ENCODE results near the gene RPL41. TPM values are rescaled to one million over a fixed set of nuclear protein-coding genes. Genes with fewer than 3 reads are reported as not detected.

Gene RPL41
- total RNA-seq, 1 donor from 2014 or later: 2,287 TPM

Other genes with a start within 250 kb of the RPL41 start
- 30.5 TPM for gene PYM1, start 188.7 kb upstream of the RPL41 start, total RNA-seq
- gene DGKA, start 185.5 kb upstream of the RPL41 start, total RNA-seq: 32.4 TPM
- 0.64 TPM for gene PMEL, start 150.6 kb upstream of the RPL41 start, total RNA-seq
- gene CDK2, start 149.8 kb upstream of the RPL41 start, total RNA-seq: 21.4 TPM
- gene RAB5B, start 142.6 kb upstream of the RPL41 start, total RNA-seq: 88.2 TPM
- 27.7 TPM for gene SUOX, start 119.4 kb upstream of the RPL41 start, total RNA-seq
- gene IKZF4, start 95.6 kb upstream of the RPL41 start, total RNA-seq: 25.8 TPM
- gene RPS26, start 74.7 kb upstream of the RPL41 start, total RNA-seq: 45.3 TPM
- 1.9 TPM for gene ERBB3, start 36.5 kb upstream of the RPL41 start, total RNA-seq
- gene PA2G4, start 12.1 kb upstream of the RPL41 start, total RNA-seq: 99.5 TPM
- gene ZC3H10, start 1.6 kb downstream of the RPL41 start, total RNA-seq: 7.9 TPM
- 435 TPM for gene ESYT1, start 11.6 kb downstream of the RPL41 start, total RNA-seq
- gene MYL6B, start 36.0 kb downstream of the RPL41 start, total RNA-seq: 41.3 TPM
- gene MYL6, start 41.7 kb downstream of the RPL41 start, total RNA-seq: 2,743 TPM
- 113 TPM for gene SMARCC2, start 72.8 kb downstream of the RPL41 start, total RNA-seq
- 93.8 TPM for gene RNF41, start 105.3 kb downstream of the RPL41 start, total RNA-seq
- 18.2 TPM for gene NABP2, start 107.7 kb downstream of the RPL41 start, total RNA-seq
- gene SLC39A5, start 113.4 kb downstream of the RPL41 start, total RNA-seq: 0.16 TPM
- 46.8 TPM for gene ANKRD52, start 141.8 kb downstream of the RPL41 start, total RNA-seq
- gene COQ10A, start 150.3 kb downstream of the RPL41 start, total RNA-seq: 7.7 TPM
- gene CS, start 183.7 kb downstream of the RPL41 start, total RNA-seq: 374 TPM
- 87.9 TPM for gene CNPY2, start 199.4 kb downstream of the RPL41 start, total RNA-seq
- gene PAN2, start 217.4 kb downstream of the RPL41 start, total RNA-seq: 38.7 TPM
- gene IL23A, start 222.3 kb downstream of the RPL41 start, total RNA-seq: 0.55 TPM
- gene STAT2, start 243.5 kb downstream of the RPL41 start, total RNA-seq: 216 TPM
- gene APOF, start 246.2 kb downstream of the RPL41 start, total RNA-seq: not detected